Measurements from ENCODE around the gene CPE. TPM values are rescaled to one million over a fixed set of nuclear protein-coding genes. Genes with fewer than 3 reads are reported as not detected.

CPE gene
- total RNA-seq, 1 donor from 2014 or later, result 43.5 TPM

DNA sequence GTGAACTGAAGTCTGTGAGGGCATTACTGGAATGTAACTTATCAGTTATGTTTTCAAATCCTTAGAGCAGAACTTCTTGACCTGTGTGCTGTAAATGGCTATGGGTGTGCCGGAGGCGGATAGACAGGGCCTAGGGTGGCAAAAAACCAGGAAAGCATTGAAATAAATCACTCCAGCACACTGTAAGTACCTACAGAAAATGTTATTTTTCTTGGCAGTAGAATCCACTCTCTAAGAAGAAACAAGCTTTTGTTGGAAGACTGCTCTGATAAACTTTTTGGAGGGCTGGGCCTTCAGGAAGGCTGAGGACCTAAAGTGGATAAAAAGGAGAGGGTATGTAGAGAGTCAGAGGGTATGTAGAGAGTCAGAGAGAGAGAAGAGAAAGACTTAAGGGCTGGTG is 14.9 kb downstream of the CPE start:
- intact Hi-C loops (cut with DNase I), result no loop called here
- no peak for DNase-seq (ENCODE audit: low spot score)

DNA sequence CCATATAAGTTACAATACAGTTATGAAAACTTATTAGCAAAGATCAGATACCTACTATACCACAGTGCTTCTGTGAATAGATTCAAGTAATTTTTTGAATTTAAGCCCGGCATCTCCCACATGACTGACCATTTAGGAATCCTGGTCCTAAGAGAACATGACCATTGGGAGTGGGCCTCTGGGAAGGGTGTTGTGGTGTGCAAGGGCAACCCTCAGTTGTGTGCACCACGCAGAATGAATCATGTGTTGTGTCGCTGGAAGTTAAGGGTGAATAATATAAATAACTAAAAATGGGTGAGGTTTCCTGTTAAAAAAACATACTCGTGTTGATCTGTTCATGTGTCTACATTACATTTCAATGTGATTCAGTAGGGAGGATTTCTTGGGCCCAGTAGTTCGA is 15.5 kb downstream of the CPE start:
- DNase-seq (ENCODE audit: low spot score), result no peak
- intact Hi-C loops (cut with DNase I), result no loop called here

- intact Hi-C loops (cut with DNase I), result no loop called here
- no peak for DNase-seq (ENCODE audit: low spot score)
Observed at GRCh38 chr4:165398570-165398969, 19.8 kb downstream of the CPE start.

GRCh38 chr4:165402375-165402774 is 23.6 kb downstream of the CPE start:
- intact Hi-C loops (cut with DNase I), result no loop called here
- no peak for DNase-seq (ENCODE audit: low spot score)

DNA sequence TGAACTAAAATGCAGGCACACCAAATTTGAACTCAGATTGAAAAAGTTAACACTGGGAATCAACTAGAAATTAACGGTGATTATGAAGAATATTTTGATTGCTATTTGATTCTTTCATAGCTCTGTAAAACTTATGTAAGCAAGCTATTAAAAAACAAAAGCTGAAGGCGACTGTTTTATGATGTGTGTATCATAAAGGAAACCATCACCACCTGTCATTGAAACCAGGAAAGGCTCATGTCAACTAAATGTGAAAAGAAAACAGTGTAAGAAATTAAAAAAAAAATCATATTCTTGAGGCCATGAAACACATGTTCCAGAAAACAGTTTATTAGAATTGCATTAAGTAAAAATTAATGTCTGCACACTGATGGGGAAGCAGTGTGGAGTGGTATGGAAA is 24.2 kb downstream of the CPE start:
- DNase-seq (ENCODE audit: low spot score), result no peak

DNA sequence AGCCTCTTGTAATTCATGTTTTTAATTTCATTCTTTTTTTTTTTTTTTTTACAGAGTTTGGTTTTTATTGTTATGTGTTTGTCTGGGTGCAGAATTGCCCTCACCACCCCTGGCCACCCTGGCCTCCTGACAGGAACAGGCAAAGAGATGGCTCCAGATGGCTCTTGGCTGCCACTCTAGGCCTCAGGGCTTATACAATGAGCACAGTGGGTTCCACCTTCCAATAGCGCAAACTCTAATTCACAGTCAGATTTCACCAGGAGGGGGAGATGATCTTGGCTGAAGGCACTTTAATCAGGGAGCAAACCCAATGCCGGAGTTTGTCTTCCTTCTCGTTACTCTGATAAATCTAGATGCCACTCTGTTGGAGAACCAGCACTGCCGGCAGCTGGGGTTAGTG is 24.8 kb downstream of the CPE start:
- intact Hi-C loops (cut with DNase I), result no loop called here
- DNase-seq (ENCODE audit: low spot score), result no peak

More for the DNA sequence above, 24.2 kb downstream of the CPE start:
- intact Hi-C loops (cut with DNase I), result no loop called here

DNA sequence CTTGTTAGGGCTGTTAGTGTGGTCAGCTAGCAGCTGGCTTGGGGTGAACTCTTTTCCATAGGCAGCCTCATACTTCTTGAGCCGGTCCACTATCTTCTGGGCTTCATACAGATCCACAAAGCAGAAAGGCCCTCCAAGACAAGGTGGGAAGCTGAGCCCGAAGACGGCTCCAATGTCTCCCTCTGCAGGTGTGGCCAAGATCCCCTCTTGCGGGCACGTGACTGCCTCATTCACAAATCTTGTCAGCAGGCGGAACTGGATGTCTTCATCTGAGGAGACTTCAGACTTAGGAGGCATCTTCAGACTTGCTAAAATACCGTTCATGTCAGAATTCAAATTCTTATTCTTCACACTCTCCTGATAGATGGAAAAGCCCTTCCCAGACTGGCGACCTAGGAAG is 25.3 kb downstream of the CPE start:
- intact Hi-C loops (cut with DNase I), result no loop called here
- DNase-seq (ENCODE audit: low spot score), result no peak

- intact Hi-C loops (cut with DNase I), result no loop called here
- no peak for DNase-seq (ENCODE audit: low spot score)
Observed at GRCh38 chr4:165404696-165405095, 25.9 kb downstream of the CPE start.

GRCh38 chr4:165410214-165410613 is 31.4 kb downstream of the CPE start:
- intact Hi-C loops (cut with DNase I), result no loop called here
- DNase-seq (ENCODE audit: low spot score), result no peak

- intact Hi-C loops (cut with DNase I), result no loop called here
- DNase-seq (ENCODE audit: low spot score), result no peak
Observed at GRCh38 chr4:165415910-165416309, 37.1 kb downstream of the CPE start.

DNA sequence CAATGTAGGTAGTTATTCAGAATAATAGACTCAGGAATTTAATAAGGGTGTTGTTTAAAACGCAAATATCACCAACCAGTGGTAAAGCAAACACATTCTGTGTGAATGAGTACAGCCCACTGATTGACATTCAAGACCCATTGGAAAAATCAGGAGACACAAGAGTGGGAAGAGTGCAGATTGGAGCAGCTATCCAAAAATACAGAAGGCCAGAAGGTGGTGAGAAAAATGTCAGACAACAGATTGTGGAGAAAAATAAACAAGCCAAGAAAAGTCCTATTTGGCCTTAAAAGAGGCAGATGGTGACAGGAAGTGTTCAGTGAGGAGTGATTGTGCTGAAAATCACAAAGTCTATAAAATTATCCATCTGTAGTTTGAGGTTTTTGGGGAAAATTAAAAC is 39.3 kb downstream of the CPE start:
- intact Hi-C loops (cut with DNase I), result no loop called here
- DNase-seq (ENCODE audit: low spot score), result no peak

DNA sequence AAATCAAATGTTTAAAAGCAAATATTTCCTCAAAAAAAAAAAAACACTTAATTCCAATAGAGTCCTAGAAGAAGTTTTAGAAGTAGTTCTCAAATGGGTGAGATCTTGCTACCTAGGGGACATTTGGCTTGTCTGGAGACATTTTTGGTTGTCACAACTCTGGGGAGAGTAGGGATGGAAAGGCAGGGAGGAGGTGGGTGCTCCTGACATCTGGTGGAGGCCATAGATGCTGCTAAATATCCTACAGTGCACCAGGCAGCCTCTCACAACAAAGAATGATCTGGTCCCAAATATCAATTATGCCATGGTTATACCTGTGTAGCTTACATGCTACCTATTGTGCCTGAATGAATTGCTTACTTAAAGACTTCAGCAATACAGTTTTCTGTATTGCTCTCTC is 46.8 kb downstream of the CPE start:
- no peak for DNase-seq (ENCODE audit: low spot score)
- intact Hi-C loops (cut with DNase I), result no loop called here

GRCh38 chr4:165426331-165426730 is 47.5 kb downstream of the CPE start:
- intact Hi-C loops (cut with DNase I), result no loop called here
- no peak for DNase-seq (ENCODE audit: low spot score)

DNA sequence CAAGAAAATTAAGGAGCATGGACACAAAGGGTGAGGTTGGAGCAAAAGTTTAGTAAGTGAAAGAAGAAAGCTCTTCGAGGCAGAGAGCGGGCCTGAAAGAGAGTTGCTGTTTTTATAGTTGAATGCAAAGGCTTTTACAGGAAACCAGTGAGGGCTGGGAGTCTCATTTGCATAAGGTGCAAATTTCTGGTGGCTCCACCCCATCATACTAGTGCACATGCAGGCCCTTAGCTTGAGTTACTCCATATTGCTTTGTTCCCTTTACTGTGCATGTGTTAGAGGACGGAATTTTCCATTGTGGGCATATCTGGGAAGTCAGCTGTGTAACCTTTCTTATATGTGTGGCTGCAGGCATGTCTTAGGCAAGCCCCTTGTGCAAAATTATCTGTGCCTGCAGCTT is 48.0 kb downstream of the CPE start:
- DNase-seq (ENCODE audit: low spot score), result no peak
- intact Hi-C loops (cut with DNase I), result no loop called here

DNA sequence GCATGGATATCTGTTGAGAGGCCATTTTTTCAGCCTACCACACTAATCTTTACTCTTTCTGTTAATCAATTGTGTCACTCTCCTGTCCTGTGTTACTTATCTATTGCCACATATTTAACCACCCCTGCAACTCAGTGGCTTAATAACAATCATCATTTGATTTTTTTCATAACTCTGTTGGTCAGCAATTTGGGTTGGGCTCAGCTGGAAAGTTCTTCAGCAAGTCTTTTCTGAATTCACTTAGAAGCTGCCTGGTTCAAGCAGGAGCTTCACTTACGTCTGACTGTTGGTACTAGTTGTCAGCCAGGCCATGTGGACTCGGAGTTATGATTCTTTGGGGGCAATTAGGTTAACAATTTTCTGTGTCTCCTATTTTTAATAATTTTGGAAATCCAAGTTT is 50.1 kb downstream of the CPE start:
- no peak for DNase-seq (ENCODE audit: low spot score)
- intact Hi-C loops (cut with DNase I), result no loop called here

GRCh38 chr4:165433529-165433928 is 54.7 kb downstream of the CPE start:
- DNase-seq (ENCODE audit: low spot score), result no peak
- intact Hi-C loops (cut with DNase I), result no loop called here

DNA sequence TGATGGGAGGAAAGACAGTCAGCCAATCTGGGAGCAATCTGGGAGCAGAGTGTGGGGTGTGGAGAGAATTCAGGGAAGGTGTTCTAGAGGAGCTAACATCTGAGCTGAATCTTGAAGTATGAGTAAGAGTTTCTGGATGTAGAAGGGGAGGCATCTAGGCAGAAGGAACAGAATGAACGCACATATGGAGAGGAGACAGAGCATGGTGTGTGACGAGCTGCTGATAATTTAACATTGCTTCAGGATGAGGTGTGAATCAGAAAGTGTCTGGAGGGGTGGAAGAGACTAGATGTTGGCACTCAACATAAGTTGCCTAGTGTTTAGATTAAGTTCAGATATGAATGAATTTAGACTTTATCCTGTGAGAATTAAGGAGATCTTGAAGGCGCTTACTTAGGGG is 58.9 kb downstream of the CPE start:
- intact Hi-C loops (cut with DNase I), result no loop called here
- no peak for DNase-seq (ENCODE audit: low spot score)

GRCh38 chr4:165439344-165439743 is 60.5 kb downstream of the CPE start:
- intact Hi-C loops (cut with DNase I), result no loop called here
- no peak for DNase-seq (ENCODE audit: low spot score)

DNA sequence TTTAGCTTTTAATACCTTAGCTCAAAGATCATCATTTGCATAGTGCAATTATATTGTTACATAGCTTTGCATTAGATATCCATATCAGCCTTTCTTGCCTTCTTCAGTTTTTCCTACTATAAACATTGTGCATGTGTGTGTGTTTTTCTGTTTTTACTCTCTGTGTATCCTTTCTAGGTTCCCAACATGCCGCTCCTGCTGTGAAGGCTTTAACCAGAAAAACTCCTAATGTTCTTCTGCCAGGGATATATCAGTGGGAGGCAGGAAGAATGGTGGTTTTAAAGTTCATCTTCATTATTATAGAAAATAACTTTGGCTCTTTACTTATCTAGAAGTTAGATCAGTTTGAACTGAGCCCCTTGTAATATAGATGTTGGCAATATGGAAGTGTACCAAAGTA is 61.2 kb downstream of the CPE start:
- no peak for DNase-seq (ENCODE audit: low spot score)
- intact Hi-C loops (cut with DNase I), result no loop called here

DNA sequence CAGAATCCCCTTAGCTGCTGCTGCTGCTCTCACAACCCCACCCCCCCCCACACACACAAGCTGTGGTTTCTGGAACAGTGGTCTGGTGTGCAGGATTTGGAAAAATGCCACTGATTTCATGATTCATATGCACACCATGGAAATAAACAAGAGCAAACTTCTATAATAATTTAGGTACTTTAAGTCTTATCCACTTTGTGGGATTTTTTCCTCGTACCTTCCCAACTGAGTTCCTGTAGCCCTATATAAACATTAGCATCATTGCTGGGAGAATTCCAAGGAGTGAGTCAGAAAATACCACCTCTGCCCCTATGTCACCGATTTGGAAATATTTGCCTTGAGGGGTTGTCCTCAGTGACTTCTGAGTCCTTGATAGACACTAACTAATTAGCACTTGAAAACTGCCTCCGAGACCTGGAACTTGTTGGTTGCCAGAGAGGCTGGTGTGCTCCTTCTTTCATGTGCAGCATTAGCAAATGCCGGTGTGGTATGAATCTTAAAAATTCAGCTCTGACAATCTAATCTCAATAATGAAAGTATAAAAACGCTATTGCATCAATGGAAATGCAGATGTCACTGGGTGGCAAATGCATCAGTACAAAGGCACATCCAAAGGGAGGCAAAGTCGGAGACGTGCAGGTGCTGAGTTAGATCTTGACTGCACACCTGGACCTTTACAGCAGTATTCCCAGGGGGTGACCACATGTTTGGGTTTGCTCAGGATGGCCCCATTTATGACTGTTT is 61.8 kb downstream of the CPE start:
- intact Hi-C loops (cut with DNase I), result no loop called here
- DNase-seq (ENCODE audit: low spot score), result no peak

- DNase-seq (ENCODE audit: low spot score), result no peak
- intact Hi-C loops (cut with DNase I), result no loop called here
Observed at GRCh38 chr4:165443276-165443675, 64.5 kb downstream of the CPE start.

- intact Hi-C loops (cut with DNase I), result no loop called here
Observed at GRCh38 chr4:165448700-165449099, 69.9 kb downstream of the CPE start.

More at GRCh38 chr4:165448700-165449099, 69.9 kb downstream of the CPE start:
- no peak for DNase-seq (ENCODE audit: low spot score)

Measured in cardiac septum (tissue), 1 donor.